Mucosa of descending colon (tissue), 3 donors: ENCODE results near the gene SLC12A6. TPM values are rescaled to one million over a fixed set of nuclear protein-coding genes. Genes with fewer than 3 reads are reported as not detected.
"Not testable (repeated sequence)": the region's sequence is repeated elsewhere in the genome, so short reads cannot be mapped to it uniquely, and the experiment has no call there.

ENCODE experiments used
- ATAC-seq: fragments of 200-7000 bp; cut with Tn5 transposase; one replicate; pipeline ENCODE4 v1.9.1; 2020; ENCODE audit warnings: mild to moderate bottlenecking, moderate library complexity
- DNase-seq, 3 donors: peaks; one replicate each; pipeline ENCODE4 v3.0.0-alpha.2; 2020
- H3K36me3 ChIP-seq: fragments of 200-600 bp; one replicate; pipeline ENCODE4 v1.8.0; 2021; ENCODE audit warnings: low read depth, mild to moderate bottlenecking
- H3K4me1 ChIP-seq: fragments of 200-600 bp; one replicate; pipeline ENCODE4 v1.8.0; 2021; ENCODE audit warnings: low read depth, mild to moderate bottlenecking
- H3K4me3 ChIP-seq: fragments of 200-600 bp; one replicate; pipeline ENCODE4 v1.8.0; 2021; ENCODE audit warnings: mild to moderate bottlenecking
- H3K9me3 ChIP-seq: fragments of 200-600 bp; one replicate; pipeline ENCODE4 v1.8.0; 2021; ENCODE audit warnings: mild to moderate bottlenecking
- CTCF ChIP-seq: fragments of 200-600 bp; IDR thresholded peaks from one replicate; pipeline ENCODE4 v1.8.0; 2022; ENCODE audit warnings: antibody characterized with exemption, mild to moderate bottlenecking
- intact Hi-C, 2 donors: fragments of 100-400 bp; cut with DNase I in 1 of 2; cut with micrococcal nuclease in 1 of 2; formaldehyde crosslinking; loops; one replicate each; pipeline versions ENCODE4 v1.11.0 to v1.11.1; 2022; cut with DNase I, micrococcal nuclease
- long read RNA-seq, 2 donors: library from polyadenylated mRNA; unstranded; transcript quantifications; one replicate each; pipeline ENCODE4 v2.0.0, GENCODE V29; 2019 to 2021
- total RNA-seq, 3 donors: library from RNA; stranded (reverse); fragmentation: NEBNext Ultra II Directional in 2 of 3; extraction: Animal tissue kit (Norgen Biotek cat#: 25700) in 2 of 3; gene quantifications; one replicate each; pipeline versions ENCODE4 v1.2.1 to v1.2.4, GENCODE V29; 2021 to 2023
- donor health status: DM: no; HTN: no; CAD: no; lungs with moderate emphysema.
- donor health status: DM: no; HTN: no; CAD: no.
- donor health status: DM: no; HTN: yes; CAD: no.

The SLC12A6 gene
- 10 to 100 TPM; 17.7 to 26.2 (median 23.2) TPM for total RNA-seq
- long read RNA-seq, donor 1, partial matches to known transcripts = 2 of 4 reads
- long read RNA-seq, donor 1, other reads (novel, unspliced or antisense) = 2 of 4 reads
- long read RNA-seq, donor 2, partial matches to known transcripts = 0 of 2 reads
- long read RNA-seq, donor 2, other reads (novel, unspliced or antisense) = 2 of 2 reads

GRCh38 chr15:34337557-34338306, at the start of gene SLC12A6:
Gene SLC12A6 (minus strand): TSS chr15:34337781. CDS start chr15:34336680, 1,101 bp downstream.
- ATAC-seq (peak; percentile 98), DNase-seq (peak; percentile 94)
- Histone ChIP-seq H3K36me3 (no peaks in the 10 kb centered on the region), H3K9me3 (no peaks in the 10 kb centered on the region), H3K4me3 (peak within 1 kb of the TSS; percentile 72), H3K4me1 (peaks cover 6% of the 10 kb centered on the region)
- intact Hi-C loops = no loop called here
- TF ChIP-seq CTCF = no peak

GRCh38 chr15:34381829-34382521, 44.4 kb upstream of the SLC12A6 start:
- H3K4me1 ChIP-seq, H3K4me3 ChIP-seq, H3K9me3 ChIP-seq, ATAC-seq, H3K36me3 ChIP-seq, DNase-seq, intact Hi-C loops: not testable (repeated sequence)

- ATAC-seq, H3K4me3 ChIP-seq, H3K36me3 ChIP-seq, intact Hi-C loops, H3K9me3 ChIP-seq, H3K4me1 ChIP-seq, DNase-seq: not testable (repeated sequence)
Observed at GRCh38 chr15:34380491-34380890, 42.9 kb upstream of the SLC12A6 start.

GRCh38 chr15:34376856-34377255, 39.3 kb upstream of the SLC12A6 start:
- TF ChIP-seq CTCF = no peak
- ATAC-seq (no peak), DNase-seq (no peak)
- Histone ChIP-seq H3K4me1 (no peaks in the 10 kb centered on the region), H3K36me3 (no peaks in the 10 kb centered on the region), H3K9me3 (no peaks in the 10 kb centered on the region), H3K4me3 (no peak overlapping the region)
- intact Hi-C loops = no loop called here

GRCh38 chr15:34375541-34375940, 38.0 kb upstream of the SLC12A6 start:
- H3K4me3 ChIP-seq, H3K9me3 ChIP-seq, H3K36me3 ChIP-seq, ATAC-seq, H3K4me1 ChIP-seq, intact Hi-C loops, DNase-seq: not testable (repeated sequence)

GRCh38 chr15:34374816-34375215, 37.2 kb upstream of the SLC12A6 start:
- no peak for ATAC-seq
- TF ChIP-seq CTCF = no peak
- DNase-seq = no peak
- Histone ChIP-seq H3K36me3 (no peaks in the 10 kb centered on the region), H3K9me3 (no peaks in the 10 kb centered on the region), H3K4me3 (no peak overlapping the region), H3K4me1 (no peaks in the 10 kb centered on the region)
- intact Hi-C loops = no loop called here

GRCh38 chr15:34373951-34374350, 36.4 kb upstream of the SLC12A6 start:
- no peak for ATAC-seq
- intact Hi-C loops = no loop called here
- no peak for TF ChIP-seq CTCF
- Histone ChIP-seq H3K4me3 (no peak overlapping the region), H3K9me3 (no peaks in the 10 kb centered on the region), H3K36me3 (no peaks in the 10 kb centered on the region), H3K4me1 (no peaks in the 10 kb centered on the region)
- DNase-seq = no peak
